ENCODE data around the gene FAM151A. TPM values are rescaled to one million over a fixed set of nuclear protein-coding genes. Genes with fewer than 3 reads are reported as not detected.

Gene FAM151A
- total and polyA plus RNA-seq, 8 donors, result 0.12 to 0.21 TPM; not detected in 6

GRCh38 chr1:54571803-54572541 lies 51.4 kb downstream of the FAM151A start:
- no peaks in the 10 kb centered on the region for H3K4me1 ChIP-seq
- no peak overlapping the region for H3K4me3 ChIP-seq
- DNase-seq, result no peak
- WGBS, 2 donors, result 68 to 75% methylated on average over 8 of the region's 8 CpGs
- H3K9me3 ChIP-seq, result no peaks in the 10 kb centered on the region
- no peak for TF ChIP-seq CTCF (IDR thresholded peaks at IDR 0.05)
- no peak for FAIRE-seq
- peak in 1 of 4 donors; percentile 19 for ATAC-seq
- H3K27me3 ChIP-seq, result no peaks in the 10 kb centered on the region
- H3K36me3 ChIP-seq, result no peaks in the 10 kb centered on the region
- H3K27ac ChIP-seq, result no peak overlapping the region
- intact Hi-C loops (cut with DNase I), result no loop called here

DNA sequence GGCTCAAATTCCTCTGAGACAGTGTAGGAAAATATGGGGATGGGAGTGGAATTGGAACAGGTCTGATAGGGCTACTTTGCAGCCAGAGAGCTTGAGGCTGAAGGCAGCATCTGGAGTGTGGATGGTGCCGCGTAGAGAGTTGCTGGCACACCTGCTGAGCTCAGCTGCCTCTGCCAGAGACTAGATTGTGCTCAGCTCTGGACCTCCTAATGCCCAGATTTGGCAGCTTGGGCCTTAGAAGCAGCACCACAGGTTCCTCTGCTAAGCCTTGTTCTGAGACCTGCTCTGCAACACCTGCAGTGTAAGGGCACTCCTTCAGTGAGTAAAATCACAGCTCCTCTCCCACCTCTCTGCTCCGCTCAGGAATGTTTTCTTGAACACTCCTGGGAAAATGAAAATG lies 52.0 kb downstream of the FAM151A start:
- WGBS, 2 donors, result 87 to 91% methylated on average over 3 of the region's 3 CpGs
- Histone ChIP-seq H3K27ac (no peak overlapping the region), H3K36me3 (no peaks in the 10 kb centered on the region), H3K9me3 (no peaks in the 10 kb centered on the region), H3K4me1 (no peaks in the 10 kb centered on the region), H3K4me3 (no peak overlapping the region), H3K27me3 (no peaks in the 10 kb centered on the region)
- no peak for TF ChIP-seq CTCF (IDR thresholded peaks at IDR 0.05)
- FAIRE-seq, result no peak
- ATAC-seq, result no peak
- DNase-seq, result no peak
- intact Hi-C loops (cut with DNase I), result no loop called here

DNA sequence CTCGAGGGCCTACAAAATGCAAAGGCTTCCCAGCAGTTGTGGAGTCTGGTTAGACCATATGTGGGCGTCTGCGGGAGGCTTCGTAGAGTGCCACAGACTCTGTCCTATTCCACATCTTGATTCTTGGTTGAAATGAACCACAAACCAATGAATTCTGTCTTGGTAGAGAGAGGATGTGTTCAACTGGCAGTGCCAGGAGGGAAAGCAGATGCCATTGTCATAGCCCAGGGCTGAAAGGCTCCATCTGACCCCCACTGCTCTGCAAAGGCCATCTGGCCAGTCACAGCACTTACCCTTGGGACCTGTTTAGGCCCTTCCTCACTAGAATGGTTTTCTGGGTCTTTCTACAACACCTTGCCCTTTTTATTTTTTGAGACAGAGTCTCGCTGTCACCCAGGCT lies 53.2 kb downstream of the FAM151A start:
- H3K4me1 ChIP-seq, result no peaks in the 10 kb centered on the region
- no peak for DNase-seq
- FAIRE-seq, result no peak
- H3K9me3 ChIP-seq, result no peaks in the 10 kb centered on the region
- intact Hi-C loops (cut with DNase I), result no loop called here
- no peaks in the 10 kb centered on the region for H3K36me3 ChIP-seq
- 95 to 96% methylated on average over 5 of the region's 5 CpGs for WGBS, 2 donors
- ATAC-seq, result no peak
- no peaks in the 10 kb centered on the region for H3K27me3 ChIP-seq
- no peak for TF ChIP-seq CTCF (IDR thresholded peaks at IDR 0.05)
- no peak overlapping the region for H3K27ac ChIP-seq
- no peak overlapping the region for H3K4me3 ChIP-seq

DNA sequence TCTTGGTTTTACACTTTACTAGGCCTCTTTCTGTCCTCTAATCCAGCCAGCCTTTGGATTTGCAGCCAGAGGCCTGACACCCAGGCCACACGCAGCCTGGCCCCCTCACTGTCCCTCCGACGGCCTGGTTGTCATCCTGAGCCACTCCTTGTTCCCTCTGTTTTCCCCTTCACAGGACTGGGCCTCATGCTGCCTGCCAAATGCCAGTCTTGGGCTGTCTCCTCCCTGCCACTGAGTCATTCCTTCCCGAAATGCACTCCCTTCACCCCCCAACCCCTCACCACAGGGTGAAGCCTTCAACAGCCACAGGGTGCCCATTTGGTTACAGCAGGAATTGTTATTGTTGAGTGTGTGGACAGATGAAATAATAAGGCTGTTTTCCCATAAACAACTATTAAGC lies 54.0 kb downstream of the FAM151A start:
- no peak for DNase-seq
- intact Hi-C loops (cut with DNase I), result no loop called here
- 80 to 82% methylated on average over 4 of the region's 4 CpGs for WGBS, 2 donors
- H3K36me3 ChIP-seq, result no peaks in the 10 kb centered on the region
- H3K4me3 ChIP-seq, result no peak overlapping the region
- no peaks in the 10 kb centered on the region for H3K27me3 ChIP-seq
- no peak overlapping the region for H3K27ac ChIP-seq
- H3K4me1 ChIP-seq, result peaks cover 0 to under 1% (median 0%) of the 10 kb centered on the region in 3 donors
- ATAC-seq, result no peak
- no peak for TF ChIP-seq CTCF (IDR thresholded peaks at IDR 0.05)
- FAIRE-seq, result no peak
- no peaks in the 10 kb centered on the region for H3K9me3 ChIP-seq

DNA sequence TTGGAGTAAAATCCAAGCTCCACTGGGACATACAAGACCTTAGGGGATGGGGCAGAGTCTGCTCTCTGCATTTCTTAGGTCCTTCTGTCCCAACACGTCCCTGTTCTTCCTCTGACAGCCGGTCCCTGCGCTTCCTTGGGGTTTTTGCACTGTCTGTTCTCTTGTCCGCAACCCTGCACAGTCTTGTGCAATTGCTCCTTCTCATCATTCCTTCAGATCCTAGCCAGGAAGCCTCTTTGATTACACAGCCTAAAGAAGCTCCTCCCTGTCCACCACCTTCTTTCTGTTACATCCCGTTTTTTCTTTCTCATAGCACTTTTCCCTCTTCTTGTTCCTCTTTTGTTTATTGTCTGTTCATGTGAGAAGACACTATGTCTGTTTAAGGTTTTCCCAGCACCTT lies 55.4 kb downstream of the FAM151A start:
- FAIRE-seq, result no peak
- Histone ChIP-seq H3K4me1 (peaks cover 0 to 5% (median 5%) of the 10 kb centered on the region in 3 donors), H3K9me3 (no peaks in the 10 kb centered on the region), H3K4me3 (no peak overlapping the region), H3K36me3 (no peaks in the 10 kb centered on the region), H3K27me3 (no peaks in the 10 kb centered on the region), H3K27ac (no peak overlapping the region)
- no peak for DNase-seq
- WGBS, 2 donors, result 66 to 82% methylated on average over 5 of the region's 5 CpGs
- peak in 2 of 4 donors; percentile 7 to 45 for ATAC-seq
- intact Hi-C loops (cut with DNase I), result no loop called here
- no peak for TF ChIP-seq CTCF (IDR thresholded peaks at IDR 0.05)

Data from pancreas (tissue), 10 donors.